GM10248 (cell line): Measurements from ENCODE around the gene NUP93.

Experiments
- CTCF ChIA-PET: fragments of 300-600 bp; sonication (Branson Sonifier 250); formaldehyde crosslinking; extraction: SDS; loops from one replicate; lab custom pipeline; 2021; ENCODE audit warnings: antibody characterized with exemption; lab: Yijun Ruan, JAX
- POLR2A ChIA-PET: fragments of 350-650 bp; sonication (Branson Sonifier 250); formaldehyde crosslinking; extraction: SDS; loops from one replicate; lab custom pipeline; 2020; ENCODE audit warnings: antibody characterized with exemption; lab: Yijun Ruan, JAX
- DNase-seq: peaks from one replicate; pipeline ENCODE4 v3.0.0; 2012; ENCODE audit errors: extremely low spot score
- CTCF ChIP-seq: IDR thresholded peaks from 2 replicates; pipeline ENCODE4 v1.5.1; 2012; ENCODE audit warnings: mild to moderate bottlenecking, low read depth; ENCODE audit errors: extremely low read depth, missing control alignments, control extremely low read depth

NUP93 gene

DNA sequence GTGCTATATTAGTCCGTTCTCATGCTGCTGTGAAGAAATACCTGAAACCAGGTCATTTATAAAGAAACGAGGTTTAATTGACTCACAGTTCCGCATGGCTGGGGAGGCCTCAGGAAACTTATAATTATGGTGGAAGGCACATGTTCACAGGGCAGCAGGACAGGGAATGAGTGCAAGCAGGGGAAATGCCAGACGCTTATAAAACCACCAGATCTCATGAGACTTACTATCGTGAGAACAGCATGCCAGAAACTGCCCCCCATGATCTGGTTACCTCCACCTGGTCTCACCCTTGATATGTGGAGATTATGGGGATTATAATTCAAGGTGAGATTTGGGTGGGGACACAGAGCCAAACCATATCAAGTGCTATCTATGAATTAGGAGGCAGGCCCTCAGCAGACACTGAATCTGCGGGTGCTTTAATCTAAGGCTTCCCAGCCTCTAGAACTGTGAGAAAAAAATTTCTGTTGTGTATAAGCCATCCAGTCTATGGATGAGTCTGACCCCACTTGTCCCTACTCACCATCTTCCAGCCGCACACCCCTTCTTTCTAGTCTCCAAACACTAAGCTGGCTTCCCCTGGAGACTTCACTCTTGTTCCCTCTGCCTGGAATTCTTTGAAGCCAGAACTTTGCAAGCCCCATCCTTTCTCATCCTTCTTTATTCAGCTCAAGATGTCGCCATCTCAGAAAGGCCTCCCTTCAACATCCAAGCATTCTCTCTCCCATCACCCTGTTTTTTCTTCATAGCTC is 772 bp upstream of the NUP93 start:
- CTCF ChIA-PET, result interaction anchor here (1.0 to 4.2 kb wide), 3 partner anchors 9 to 27 kb away, joined by 4 to 15 read pairs (median 5); no protein-coding TSS in a partner anchor
- no peak for DNase-seq
- no peak for TF ChIP-seq CTCF
- POLR2A ChIA-PET, result no interaction called here

DNA sequence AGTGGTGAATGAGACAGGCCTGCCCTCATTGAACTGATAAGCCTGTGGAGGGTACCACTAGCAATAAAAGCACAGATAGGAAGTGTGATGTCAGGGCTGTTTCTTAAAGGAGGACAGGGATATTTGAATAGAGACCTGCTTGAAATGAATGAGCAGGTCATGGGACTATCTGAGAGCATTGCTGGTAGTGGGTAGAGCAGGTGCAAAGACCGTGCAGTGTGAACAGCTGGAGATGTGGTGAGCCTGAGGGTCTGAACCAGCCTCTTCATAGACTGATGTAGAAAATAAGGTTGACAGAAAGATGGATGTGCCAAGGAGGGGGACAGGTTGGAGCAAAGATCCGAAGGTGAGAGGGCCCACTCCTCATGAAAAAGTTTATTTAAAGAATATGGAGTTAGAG is 2.4 kb downstream of the NUP93 start:
- TF ChIP-seq CTCF, result no peak
- POLR2A ChIA-PET, result no interaction called here
- CTCF ChIA-PET, result interaction anchor here (0.9 to 2.4 kb wide), 3 partner anchors 11 to 37 kb away, joined by 3 to 10 read pairs (median 3); no protein-coding TSS in a partner anchor
- DNase-seq, result peak; percentile 35

GRCh38 chr16:56732832-56733231 is 2.9 kb downstream of the NUP93 start:
- POLR2A ChIA-PET, result no interaction called here
- CTCF ChIA-PET, result interaction anchor here (0.9 to 2.4 kb wide), 4 partner anchors 10 to 60 kb away, joined by 3 to 10 read pairs (median 4); no protein-coding TSS in a partner anchor

GRCh38 chr16:56734429-56734828 is 4.5 kb downstream of the NUP93 start:
- ChIA-PET POLR2A (no interaction called here), CTCF (interaction anchor here (1.8 to 2.4 kb wide), 2 partner anchors 9 to 59 kb away, joined by 5 to 10 read pairs; no protein-coding TSS in a partner anchor)
- no peak for TF ChIP-seq CTCF
- DNase-seq, result no peak

More at GRCh38 chr16:56732832-56733231, 2.9 kb downstream of the NUP93 start:
- no peak for DNase-seq
- no peak for TF ChIP-seq CTCF

- no peak for TF ChIP-seq CTCF
- ChIA-PET POLR2A (no interaction called here), CTCF (interaction anchor here (1.0 to 1.8 kb wide), 2 partner anchors 42 kb away, joined by 3 to 5 read pairs; no protein-coding TSS in a partner anchor)
- DNase-seq, result no peak
These were observed 6.5 kb downstream of the NUP93 start for GRCh38 chr16:56736476-56736875.

DNA sequence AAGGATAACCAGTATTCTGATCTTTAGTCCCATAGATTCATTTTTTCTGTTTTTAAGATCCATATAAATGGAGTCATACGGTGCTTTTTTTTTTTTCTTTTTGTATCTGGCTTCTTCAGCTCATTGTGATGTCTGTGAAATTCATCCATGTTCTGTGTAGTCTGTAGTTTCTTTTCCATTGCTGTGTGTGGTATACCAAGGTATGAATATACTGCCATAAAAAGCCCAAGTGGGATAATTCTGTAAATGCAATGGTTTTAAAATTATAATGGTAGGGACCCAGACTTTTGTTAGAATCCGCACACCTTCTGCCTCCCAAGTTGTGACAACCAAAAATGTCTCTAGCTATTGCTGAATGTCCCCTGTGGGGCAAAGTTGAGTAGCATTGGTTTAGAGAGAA is 7.6 kb downstream of the NUP93 start:
- CTCF ChIA-PET, result interaction anchor here (1.1 to 1.8 kb wide), 2 partner anchors 36 to 41 kb away, joined by 4 to 5 read pairs; no protein-coding TSS in a partner anchor
- POLR2A ChIA-PET, result no interaction called here
- DNase-seq, result no peak
- TF ChIP-seq CTCF, result no peak
